HG02943 (cell line): ENCODE measurements around the gene BANF2.
"Not testable (repeated sequence)": the region's sequence is repeated elsewhere in the genome, so short reads cannot be mapped to it uniquely, and the experiment has no call there.

Source experiments
- ATAC-seq: cut with Tn5 transposase; IDR thresholded peaks from one replicate; pipeline ENCODE4 v1.9.1; 2021; ENCODE audit warnings: mild to moderate bottlenecking, low read depth, moderate library complexity; ENCODE audit not compliant: unreplicated experiment

BANF2 gene

DNA sequence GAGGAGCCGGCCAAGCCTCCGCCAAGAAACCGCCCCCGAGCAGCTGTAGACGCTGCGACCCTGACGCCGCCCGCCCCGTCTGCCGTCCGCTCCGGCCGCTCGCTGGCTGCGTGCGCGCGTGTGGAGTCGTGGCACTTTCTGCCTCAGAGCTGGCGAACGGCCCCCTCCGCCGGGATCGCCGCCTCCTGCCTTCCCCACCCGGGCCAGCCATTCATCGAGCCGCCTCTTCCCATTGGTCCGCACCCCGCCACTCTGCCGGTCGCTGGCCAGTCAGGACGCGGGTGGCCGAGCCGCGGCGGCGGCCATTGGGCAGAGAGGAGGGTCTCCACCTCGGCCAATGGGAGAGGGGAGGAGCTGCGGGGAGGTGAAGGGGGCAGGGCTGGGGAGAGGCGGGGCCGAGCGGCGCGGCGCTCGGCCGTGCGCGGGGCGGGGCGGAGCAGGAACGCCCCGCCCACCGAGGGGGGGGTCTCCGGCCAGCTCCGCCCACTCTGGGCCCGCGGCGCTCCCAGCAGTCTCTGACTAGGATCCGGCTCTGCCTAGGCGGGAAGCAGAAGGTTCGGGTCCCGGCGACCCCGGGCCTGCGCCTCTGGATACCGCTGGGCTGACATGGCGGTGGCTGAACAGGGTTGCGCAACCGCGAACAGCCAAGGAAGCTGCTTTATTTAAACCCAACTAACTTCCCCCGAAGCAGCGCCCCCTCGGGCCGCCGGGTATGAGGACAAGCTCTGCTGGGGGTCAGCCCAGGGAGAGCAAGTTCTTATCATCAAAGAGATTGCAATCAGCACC lies 17.5 kb upstream of the BANF2 start, which contains the start of gene RRBP1:
RRBP1 (minus strand) TSS at position 140 of the 786 bp plus-strand sequence. CDS start 21,735 bp downstream, outside the sequence.
- ATAC-seq = peak; percentile 86

DNA sequence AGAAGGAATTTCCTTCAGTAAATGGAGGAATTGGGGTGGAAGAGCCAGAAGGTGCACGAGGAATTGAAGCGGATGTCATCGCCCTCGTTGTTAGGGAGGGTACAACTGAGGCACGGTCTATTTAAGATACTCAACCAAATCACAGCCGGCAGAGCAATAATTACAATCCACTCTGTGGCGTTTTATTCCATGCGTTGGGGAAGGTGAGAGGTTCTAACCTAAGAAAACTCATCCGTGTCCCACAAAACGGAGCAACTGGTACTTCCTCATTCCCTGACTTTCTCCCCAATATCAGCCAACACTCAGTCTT lies 16.9 kb upstream of the BANF2 start:
- ATAC-seq = no peak

DNA sequence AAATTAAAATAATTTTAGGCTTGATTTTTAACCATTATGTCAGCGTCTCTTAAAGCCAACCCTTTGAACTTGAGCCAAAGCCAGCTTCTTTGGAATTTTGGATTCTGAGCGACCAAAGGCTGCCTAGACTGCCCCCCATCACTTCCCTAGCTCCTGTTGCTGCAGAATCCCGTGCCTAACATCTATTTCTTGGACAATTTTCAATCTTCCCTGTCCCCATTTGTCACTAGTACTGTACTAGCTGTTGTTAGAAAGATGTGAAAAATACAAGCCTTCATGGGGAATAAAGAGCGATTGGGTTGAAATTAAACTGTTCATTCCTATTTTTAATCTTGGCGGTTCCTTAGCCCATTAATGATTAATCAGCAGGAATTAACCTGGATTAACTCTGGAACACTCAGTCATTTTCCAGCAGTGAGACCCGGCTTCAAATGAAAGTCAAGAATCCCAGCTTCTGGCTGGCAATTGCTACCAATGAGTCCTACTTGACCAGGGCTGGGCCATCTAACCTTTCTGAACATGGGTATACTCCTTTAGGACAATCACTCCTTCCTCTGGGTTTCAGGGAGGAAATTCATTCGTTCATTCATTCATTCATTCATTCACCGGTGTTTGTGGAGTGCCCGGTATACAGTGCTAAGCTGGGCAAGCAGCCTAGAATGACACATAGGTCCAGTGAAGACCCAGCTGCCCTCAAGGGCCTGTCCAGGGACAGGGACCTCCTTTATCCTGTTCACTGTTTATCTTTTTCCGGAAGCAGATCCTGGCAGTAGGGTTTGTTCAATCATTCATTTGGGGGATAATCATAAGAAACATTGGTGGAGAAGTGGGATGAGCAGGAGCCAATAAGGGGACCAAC lies 16.3 kb upstream of the BANF2 start:
- no peak for ATAC-seq

DNA sequence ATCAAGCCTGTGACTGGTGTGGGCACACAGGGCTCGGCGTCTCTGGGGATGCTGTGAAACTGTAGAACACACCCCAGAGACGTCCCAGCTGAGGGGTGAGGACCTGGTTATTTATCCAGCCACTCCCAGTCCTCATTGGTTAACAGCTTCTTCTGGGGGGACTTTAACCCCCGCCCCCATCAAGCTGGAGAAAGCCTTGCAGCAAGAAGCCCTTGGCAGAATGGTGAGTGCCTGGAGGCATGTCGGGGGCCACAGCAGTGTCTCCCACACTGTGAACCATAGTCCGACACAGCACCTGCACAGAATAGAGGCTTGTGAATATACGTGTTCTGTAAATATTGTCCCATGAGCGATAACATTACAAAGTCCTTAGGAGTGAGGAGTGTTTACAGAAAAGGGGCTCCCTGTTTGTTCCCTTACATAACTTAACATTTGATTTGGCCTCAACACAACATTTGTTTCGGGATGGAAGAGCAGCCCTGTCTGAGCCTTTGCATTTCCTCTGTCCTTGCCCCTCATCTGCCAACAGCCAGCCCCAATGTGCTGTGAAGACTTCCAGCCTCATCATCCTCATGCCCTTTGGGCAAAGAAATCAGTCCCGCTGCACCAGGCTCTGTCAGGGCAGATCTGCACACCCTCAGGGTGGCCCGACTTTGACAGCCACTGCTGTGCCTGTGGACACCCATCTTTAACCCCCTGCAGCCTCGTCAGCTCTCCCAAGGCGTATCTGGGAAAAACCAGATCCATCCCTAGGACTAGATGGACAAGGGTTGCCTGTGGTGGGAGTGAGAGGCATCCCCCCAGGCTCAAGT lies 15.5 kb upstream of the BANF2 start:
- no peak for ATAC-seq

DNA sequence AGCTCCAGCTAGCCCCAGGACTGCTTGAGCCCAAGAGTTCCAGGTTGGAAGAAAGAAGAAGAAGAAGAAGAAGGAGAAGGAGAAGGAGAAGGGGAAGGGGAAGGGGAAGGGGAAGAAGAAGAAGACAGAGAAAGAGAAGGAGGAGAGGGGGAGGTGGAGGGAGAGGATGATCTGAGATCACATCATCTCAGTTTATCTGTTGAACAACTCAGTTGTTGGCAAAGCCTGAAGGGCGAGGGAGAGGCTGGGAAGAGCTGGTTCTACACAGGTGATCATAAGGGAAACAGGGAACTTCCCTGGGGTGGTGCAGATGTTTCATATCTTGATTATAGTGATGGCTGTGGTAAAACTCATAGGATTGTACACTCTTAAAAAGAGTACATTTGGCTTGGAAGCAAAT lies 14.6 kb upstream of the BANF2 start:
- no peak for ATAC-seq

DNA sequence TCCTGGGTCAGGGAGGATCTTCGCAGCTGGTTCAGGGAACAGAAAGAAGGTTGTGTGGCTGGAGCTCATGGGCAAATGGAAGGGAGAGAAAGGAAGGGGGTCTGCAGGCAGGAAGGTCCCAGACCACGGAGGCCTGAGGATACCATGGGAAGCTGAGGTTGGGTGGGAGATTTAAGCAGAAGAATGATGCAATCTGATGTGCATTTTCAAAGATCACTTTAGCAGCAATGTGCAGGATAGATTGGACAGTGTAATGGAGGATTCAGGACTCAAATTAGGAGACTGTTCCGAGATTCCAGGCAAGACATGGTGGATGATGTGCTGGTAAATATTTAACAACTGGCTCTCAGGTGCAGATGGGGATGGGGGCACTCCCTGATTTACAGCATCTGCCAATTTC lies 12.0 kb upstream of the BANF2 start:
- no peak for ATAC-seq

DNA sequence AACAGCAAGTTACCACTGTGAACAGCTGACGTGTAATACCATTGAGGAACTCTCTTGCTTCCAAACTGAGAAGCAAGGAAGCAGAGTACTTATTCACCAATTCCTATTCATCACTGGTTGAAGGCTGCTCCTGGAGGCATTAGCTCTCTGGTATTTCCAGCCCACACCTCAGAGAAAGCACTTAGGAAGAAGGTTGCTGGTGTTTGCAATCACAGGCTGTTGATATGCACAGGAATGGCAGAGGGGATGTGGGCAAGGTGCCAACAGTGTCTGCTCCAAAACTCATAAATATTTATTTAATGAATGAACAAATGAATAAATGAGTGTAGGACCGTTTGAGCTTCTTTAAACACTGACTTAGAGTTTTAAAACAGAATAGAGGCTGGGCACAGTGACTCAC lies 10.8 kb upstream of the BANF2 start:
- no peak for ATAC-seq

DNA sequence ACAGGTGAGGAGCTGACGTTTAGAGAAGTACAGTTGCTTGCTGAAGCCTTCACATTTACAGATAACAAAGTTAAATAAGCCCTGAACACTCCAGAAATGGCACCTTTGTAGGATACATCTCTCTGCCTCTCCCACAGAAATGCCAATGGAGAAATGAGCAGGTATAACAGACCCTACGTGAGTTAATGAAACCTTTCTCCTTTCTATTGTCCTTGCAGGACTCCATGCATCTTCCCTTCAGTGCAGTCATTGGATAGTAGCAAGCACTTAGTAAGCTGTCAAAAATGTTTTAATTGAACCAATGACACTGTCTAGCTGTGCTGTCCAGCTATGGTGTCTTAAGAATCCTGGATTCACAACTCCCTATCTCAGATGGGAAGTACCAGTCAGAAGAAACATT lies 9.6 kb upstream of the BANF2 start:
- no peak for ATAC-seq

DNA sequence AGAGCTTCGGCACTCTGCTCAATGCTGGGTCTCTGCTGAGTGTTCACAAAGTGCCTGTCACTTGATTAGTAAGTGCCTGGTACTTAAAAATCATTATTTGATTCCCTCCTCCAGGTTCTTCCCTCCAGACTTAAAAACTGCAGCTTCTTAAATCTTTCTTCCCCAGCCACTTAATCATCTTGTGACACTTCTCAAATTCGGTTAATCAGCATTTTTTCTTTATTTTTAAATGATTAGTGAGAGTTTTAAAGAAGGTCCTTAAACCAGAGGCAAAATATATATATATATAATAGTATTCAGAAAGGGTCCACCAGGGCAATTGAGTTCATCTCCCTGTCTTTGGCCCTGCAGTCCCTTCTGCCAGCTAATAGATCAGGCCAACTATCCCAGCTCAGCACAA lies 8.0 kb upstream of the BANF2 start:
- no peak for ATAC-seq

DNA sequence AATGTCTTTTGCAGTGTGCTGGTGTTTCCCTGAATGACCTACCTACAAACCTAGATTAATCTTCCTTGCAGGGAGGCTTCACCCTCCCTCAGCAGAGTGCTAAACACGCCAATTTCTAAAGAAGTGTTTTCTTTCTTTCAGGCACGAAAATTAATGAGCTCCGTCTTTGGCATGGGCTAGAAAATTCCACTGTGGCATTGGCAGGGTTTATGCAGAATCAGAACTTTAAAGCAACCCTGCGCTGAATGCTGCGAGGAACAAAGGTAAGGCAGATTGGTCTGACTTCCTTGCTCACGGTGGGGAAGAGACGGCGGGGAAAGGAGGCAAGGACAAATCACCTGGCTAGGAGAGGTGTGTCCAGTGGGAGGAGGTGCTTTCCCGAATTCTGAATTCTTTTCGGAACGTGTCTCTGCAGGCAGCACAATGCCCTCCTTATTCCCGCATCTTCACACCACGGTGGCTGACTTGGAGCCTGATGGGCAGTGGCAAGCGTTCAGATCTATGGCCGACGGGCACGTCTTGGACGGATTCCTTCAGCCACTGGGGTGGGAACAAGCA lies 6.2 kb upstream of the BANF2 start:
- ATAC-seq = no peak

DNA sequence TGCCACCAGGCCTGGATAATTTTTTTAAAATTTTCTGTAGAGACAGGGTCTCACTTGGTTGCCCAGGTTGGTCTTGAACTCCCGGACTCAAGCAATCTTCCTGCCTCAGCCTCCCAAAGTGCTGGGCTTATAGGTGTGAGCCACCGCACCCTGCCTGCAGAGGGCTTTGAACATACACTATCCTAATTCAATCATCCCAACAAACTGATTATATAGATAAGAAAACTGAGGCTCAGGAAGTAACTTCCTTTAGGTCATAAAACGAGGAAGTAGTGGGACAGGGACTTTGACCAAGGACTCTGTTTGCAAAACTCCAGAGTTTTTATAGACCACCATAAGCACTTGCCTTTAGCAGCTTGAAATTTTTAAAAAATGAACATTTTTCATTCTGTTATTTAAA lies 5.0 kb upstream of the BANF2 start:
- ATAC-seq = no peak

DNA sequence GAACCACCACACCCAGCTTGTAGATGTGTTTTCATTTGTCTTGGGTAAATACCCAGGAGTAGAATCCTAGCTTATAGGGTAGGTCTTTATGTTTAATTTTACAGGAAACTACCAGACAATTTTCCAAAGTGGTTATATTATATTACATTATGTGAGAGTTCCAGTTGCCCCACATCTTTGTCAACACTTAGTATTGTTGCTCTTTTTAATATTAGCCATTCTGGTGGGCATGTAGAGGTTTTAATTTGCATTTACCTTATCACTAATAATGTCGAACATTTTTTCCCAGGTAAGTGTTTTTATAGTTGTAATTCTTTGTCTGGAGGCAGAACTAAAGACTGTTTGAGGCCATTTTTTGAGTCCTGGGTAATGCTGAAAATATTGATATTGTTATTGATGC lies 3.5 kb upstream of the BANF2 start:
- ATAC-seq = no peak

DNA sequence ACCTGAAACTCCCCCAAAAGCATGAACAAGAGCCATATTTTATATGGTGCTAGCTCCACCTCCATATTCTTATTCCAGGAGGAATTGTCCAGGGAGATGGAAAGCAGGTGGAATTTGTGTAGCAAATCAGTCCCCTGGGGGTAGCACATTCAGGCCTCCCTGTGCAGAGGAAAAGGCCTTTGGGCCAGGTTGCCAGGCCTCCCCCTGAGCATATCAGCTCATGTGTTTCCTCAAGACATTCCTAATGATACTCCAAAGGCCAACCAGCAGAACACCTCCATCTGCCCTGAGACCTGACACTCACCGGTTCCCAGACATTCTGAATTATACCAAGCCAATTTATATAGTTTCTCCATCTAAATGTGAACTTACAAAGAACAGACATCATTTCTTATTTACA lies 2.6 kb upstream of the BANF2 start:
- no peak for ATAC-seq

DNA sequence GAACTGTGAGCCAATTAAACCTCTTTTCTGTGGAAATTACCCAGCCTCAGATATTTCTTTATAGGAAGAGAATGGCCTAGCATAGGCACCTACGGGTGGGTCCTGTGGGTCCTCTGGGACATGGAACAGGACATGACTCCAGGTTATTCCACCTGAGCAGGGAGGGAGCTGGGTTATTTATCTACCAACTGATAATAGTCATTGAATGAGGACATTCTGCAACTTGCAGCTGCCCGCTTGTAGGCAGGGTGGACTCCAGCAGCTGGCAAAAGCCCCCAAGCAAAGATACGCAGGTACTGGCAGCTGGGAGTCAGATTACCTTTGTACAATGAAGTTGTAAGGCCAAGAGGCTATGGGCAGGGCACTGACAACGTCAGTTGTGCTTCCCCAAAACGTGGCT lies 1.4 kb upstream of the BANF2 start:
- no peak for ATAC-seq

DNA sequence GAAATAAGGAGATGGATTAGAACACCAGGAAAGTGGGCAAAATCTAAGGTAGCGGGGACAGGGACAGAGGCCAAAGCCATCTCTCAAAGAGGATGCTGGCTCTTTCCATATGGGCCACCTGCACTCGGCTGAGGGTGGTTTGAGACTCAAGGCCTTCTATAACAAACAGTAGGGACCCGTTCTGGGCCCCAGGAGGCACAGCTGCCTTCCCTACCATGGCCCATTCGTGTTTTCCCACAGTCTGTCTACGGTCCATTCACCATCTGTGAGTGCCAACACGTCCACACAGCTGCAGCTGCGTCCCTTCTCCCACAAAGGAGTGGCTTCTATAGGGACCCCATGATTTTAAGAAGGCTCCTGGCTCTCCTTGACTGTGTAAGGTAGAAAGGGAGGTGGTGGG lies 871 bp downstream of the BANF2 start:
- no peak for ATAC-seq

DNA sequence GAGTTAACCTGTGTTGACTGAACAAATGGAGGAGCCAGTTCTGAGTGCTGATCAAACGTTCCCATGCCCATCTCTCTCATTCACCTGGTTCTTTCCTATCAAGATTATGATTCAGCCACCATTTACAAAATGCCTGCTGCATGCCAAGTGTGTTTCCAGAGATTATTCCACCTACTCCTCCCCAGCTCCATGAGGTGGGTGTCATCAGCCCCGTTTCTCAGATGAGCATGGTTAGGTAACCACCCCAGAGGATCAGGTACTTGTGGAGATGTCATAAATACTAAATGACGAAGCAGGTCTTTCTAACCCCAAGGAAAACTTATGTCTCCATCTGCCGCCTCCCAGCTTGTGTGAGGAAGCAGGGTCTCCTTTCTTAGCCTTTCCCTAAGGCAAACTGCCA lies 2.1 kb downstream of the BANF2 start:
- no peak for ATAC-seq

DNA sequence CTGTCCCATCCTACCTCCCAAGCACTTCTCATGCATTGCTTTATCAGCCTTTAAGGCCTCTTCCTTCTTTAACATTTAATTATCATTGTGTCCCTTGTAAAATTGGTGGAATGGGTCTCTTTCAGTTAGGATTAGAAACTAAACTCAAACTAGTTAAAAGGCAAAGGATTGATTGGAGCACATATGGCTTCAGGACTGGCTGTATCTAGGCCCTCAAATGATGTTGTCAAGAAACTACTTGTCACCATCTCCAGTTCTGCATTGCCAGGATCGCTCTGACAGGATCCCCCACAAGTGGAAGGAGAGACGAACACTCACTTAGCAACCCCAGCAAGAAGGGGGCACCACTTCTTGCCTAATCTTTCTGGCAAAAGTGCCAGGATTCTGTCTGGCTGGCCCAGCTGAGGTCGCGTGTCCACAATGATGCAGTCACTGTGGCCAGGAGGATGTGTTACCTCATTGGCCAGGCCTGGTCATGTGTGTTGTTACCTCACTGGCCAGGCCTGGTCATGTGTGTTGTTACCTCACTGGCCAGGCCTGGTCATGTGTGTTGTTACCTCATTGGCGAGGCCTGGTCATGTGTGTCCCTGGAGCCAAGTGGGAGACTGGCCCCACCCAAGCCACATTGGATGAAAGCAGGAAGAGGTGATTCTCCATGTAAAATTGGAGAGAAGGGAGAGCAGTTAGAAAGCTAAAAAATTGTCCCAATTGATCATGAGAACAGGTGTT lies 5.0 kb downstream of the BANF2 start:
- no peak for ATAC-seq

DNA sequence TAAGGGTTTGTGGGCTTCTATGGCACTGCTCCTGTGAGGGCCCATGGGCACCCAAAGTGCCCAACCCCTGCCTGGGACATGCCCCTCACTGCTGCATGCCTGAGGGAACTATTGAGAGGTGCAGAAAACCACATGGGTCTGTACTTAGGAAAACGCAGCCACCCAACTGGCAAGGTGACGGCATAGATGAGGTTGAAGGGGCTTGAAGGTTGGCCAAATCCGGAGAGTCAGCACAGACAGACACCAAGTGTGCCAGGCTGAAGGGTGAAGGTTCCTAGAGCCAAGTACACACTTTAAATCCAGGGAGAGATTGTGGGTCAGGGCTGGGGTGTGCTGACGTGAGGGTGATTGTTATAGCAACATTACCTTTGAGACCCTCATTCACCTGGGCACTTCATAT lies 6.2 kb downstream of the BANF2 start:
- no peak for ATAC-seq

DNA sequence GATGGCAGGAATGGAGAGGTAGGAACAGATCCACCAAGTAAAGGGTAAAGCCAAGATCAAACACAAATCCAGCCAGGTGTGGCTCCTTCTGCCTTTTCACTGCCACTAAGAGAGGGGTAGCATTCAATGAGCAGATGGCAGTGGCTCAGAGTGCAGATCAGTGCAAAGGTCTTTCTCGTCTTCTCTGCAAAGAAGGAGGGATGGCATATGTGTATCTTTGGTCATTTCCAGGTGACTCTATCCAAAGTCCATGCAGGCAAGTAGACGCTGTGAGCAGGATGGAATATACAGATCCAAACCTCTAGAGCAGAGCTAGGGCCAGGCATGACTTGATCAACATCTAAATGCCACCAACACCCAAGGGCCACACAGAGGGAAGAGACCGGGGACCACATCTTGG lies 6.9 kb downstream of the BANF2 start:
- no peak for ATAC-seq

DNA sequence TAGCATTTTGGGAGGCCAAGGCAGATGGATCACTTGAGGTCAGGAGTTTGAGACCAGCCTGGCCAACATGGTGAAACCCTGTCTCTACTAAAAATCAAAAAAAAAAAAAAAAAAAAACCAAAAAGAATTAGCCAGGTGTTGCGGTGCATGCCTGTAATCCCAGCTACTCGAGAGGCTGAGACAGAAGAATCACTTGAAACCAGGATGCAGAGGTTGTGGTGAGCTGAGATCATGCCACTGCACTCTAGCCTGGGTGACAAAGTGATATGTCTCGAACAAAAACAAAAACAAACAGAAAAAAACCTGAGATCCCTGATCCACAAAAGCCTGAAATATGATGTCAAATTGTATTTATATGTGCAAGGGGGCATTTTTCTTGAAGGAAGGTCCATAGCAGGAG lies 8.2 kb downstream of the BANF2 start:
- not testable (repeated sequence) for ATAC-seq
